Caki2 (cell line): ENCODE results near the gene MXD4. TPM values are rescaled to one million over a fixed set of nuclear protein-coding genes. Genes with fewer than 3 reads are reported as not detected.
"Not testable (repeated sequence)": the region's sequence is repeated elsewhere in the genome, so short reads cannot be mapped to it uniquely, and the experiment has no call there.

Experiments
- DNase-seq: peaks from one replicate; pipeline ENCODE4 v3.0.0-alpha.2; 2015; ENCODE audit warnings: low read depth
- in situ Hi-C: cut with HindIII; loops from 2 replicates; pipeline ENCODE4 v1.10.0; 2016; ENCODE audit warnings: low sequenced_read_pairs, low pct_unique_long_range_greater_than_20kb, mixed read lengths
- total RNA-seq: library from RNA; depleted of rRNA; stranded (reverse); fragments of >200 nt; shearing (Covaris generic); gene quantifications from 2 replicates; pipeline ENCODE4 v1.2.3, GENCODE V29; 2014; ENCODE audit warnings: low replicate concordance; rRNA removed

MXD4 gene
- total RNA-seq, 1 experiment from 2014 or later, result 20.3 TPM

DNA sequence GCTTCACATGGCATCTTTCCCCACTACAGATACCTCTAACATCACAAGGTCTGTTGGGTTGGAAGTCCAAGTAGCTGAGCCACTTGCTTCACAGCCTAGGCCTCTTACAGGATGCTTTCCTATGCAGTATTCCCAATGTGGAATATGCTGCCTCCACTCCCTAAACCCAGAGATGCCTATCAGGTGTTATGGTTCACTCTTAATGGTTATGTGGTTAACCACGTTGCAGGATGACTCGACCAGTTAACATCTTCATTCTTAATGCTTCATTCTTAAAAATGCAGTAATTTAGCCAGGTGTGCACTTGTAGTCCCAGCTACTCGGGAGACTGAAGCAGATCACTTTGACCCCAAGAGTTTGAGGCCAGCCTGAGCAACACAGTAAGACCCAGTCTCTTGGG is 44.2 kb downstream of the MXD4 start:
- DNase-seq, result peak; percentile 38
- in situ Hi-C loops, result no loop called here

- in situ Hi-C loops, result no loop called here
Observed at GRCh38 chr4:2212831-2213230, 49.1 kb downstream of the MXD4 start.

GRCh38 chr4:2202789-2203188 is 59.1 kb downstream of the MXD4 start:
- in situ Hi-C loops, DNase-seq: not testable (repeated sequence)

More at GRCh38 chr4:2212831-2213230, 49.1 kb downstream of the MXD4 start:
- no peak for DNase-seq

Other genes with a start within 250 kb of the MXD4 start
- gene NAT8L, start 202.8 kb downstream of the MXD4 start, total RNA-seq, result 2.7 and 3.0 TPM in 2 replicates
- 4.2 and 8.6 TPM in 2 replicates for gene HAUS3, start 20.0 kb downstream of the MXD4 start, total RNA-seq
- gene POLN, start 20.0 kb downstream of the MXD4 start, total RNA-seq, result 0.10 and 0.58 TPM in 2 replicates
- 0.43 and 0.91 TPM in 2 replicates for gene ZFYVE28, start 156.5 kb upstream of the MXD4 start, total RNA-seq
- gene CFAP99, start 156.8 kb upstream of the MXD4 start, total RNA-seq, result not detected in 2 replicates
- 53.0 and 72.8 TPM in 2 replicates for gene RNF4, start 207.0 kb upstream of the MXD4 start, total RNA-seq